ENCODE results near the gene CHRNA4.

GRCh38 chr20:63355781-63356295 is 5.3 kb downstream of the CHRNA4 start:
- TF ChIP-seq CTCF (IDR thresholded peaks at IDR 0.05; ENCODE audit: low read depth, low read length) (no peak), POLR2A (IDR thresholded peaks at IDR 0.05; ENCODE audit: extremely low read depth, insufficient read length) (no peak)
